Stimulated activated CD8-positive, alpha-beta memory T cell treated with anti-CD3 and anti-CD28 coated beads, Interleukin-4, amount 100 ng/mL, for 24 hours (primary cell): ENCODE data around the gene SLC9A7.
"Not testable (repeated sequence)": the region's sequence is repeated elsewhere in the genome, so short reads cannot be mapped to it uniquely, and the experiment has no call there.

Experiments
- DNase-seq: peaks from one replicate; pipeline ENCODE4 v3.0.0-alpha.2; 2020; ENCODE audit warnings: low read depth

The SLC9A7 gene

GRCh38 chrX:46754036-46754435 is 4.9 kb downstream of the SLC9A7 start:
- no peak for DNase-seq

DNA sequence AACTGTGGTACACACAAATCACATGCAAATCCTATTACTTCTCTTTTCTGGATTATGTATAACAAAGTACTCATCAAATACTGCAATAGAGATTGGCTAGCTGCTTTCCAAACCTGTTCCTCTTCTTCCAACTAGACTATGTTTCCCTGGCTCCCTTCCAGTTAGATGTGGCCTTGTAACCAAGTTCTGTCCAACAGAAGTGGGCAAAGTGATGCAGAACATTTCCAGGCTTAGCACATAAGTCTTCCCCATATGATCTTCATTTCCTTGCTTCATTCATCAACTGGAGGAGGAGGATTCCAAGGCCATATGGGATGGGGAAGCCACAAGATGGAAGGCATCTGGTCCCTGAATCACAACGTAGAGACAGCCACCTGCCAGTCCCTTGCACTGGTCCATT is 8.0 kb downstream of the SLC9A7 start:
- DNase-seq, result no peak

- DNase-seq, result no peak
Observed at GRCh38 chrX:46744009-46744408, 14.9 kb downstream of the SLC9A7 start.

GRCh38 chrX:46743046-46743445 is 15.9 kb downstream of the SLC9A7 start:
- DNase-seq, result no peak

DNA sequence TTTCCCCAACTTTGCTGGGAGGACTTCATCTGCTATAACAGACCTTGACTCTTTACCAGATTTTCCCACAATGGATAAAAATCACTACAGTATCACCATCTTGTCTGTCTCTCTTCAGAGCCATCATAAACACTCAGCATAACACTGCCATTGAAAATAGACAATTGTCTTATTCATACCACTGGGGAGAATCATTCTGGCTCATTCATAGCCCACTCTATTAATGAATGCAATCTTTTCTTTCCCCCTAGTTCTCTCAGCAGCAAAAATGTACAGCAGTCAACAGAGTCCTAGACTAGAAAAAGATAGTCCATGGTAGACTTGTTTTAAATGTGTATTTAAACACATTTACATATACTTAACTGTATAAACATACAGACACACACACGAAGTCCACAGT is 19.2 kb downstream of the SLC9A7 start:
- DNase-seq, result no peak

DNA sequence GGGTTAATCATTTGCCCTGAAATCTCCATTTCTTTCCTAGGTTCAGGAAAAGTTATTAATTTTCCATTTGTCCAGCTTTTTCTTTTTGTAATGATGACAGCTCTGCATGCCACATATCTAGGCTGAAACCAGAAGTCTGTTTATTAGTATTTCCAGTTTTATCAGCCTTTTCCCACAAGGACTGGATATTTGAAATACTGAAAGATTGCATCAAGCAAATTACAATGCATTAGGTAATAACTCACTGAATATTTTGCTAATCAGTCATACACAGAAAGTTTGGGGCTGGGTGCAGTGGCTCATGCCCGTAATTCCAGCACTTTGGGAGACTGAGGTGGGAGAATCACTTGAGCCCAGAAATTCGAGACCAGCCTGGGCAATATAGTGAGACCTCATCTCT is 21.5 kb downstream of the SLC9A7 start:
- no peak for DNase-seq

DNA sequence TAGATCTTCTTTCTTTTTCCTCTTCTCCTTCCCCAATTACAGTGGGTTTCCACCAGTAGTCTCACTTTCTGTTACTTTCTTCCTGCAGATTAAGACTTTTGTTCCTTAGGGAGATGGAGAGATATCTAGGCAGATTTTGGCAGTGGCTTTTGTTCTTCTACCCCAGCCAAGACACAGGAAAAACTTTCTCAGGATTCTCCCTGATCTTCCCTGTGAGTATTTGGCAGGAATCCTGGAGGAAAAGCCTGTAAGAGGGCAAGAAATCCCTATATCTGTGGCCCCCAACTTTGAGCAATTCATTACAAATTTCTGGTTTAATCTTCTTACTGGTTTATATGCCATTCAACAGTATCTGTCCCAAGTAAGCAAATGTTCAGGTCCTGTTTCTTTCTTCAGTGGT is 21.9 kb downstream of the SLC9A7 start:
- DNase-seq, result no peak

DNA sequence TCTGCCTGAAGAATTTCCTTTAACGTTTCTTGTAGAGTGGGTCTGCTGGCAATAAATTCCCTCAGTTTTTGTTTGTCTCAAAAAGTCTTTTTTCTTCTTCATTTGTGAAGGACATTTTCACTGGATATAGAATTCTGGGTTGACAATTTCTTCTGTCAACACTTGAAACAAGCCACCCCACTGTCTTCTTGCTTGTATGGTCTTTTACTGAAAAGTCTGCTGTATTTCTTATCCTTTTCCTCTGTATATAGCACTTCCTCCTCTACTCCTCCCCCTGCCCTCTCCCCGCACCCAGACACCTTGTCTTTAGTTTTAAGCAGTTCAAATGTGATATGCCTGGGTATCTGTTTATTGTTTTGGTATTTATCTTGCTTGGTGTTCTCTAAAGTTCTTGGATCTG is 23.3 kb downstream of the SLC9A7 start:
- no peak for DNase-seq

DNA sequence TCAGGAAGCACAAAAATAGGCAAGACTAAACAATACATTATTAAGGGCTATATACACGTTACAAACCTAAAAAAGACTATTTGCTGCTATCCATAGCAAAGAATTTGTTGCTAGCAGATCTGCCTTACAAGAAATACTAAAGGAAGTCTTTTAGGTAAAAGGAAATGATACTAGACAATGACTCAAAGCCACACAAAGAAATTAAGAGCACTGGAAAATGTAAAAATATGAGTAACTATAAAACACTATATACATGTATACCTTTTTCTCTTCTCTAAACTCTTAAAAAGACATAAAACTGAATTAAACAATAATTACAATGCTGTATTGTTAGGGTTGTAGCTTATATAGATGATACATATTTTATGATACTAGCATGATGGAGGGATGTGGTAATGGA is 25.7 kb downstream of the SLC9A7 start:
- DNase-seq, result no peak

GRCh38 chrX:46730765-46731164 is 28.2 kb downstream of the SLC9A7 start:
- no peak for DNase-seq

DNA sequence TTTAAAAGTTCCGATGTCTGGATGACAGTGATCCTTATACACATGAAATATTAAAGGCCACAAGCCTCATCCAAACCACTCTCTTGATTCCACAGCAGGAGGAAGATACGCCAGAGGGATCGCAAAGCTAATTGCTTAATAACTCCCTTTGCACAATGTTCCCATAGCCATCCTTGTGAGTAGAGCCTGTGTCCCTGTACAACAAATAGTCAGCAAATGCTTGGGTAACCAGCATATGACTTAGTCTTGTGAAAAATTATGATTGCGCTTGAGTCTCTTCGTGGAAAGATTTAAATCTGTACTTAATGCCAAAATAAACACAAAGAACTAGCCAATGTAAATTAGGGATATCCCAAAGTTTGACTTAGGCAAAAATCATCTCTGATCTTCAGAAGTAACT is 31.5 kb downstream of the SLC9A7 start:
- no peak for DNase-seq

DNA sequence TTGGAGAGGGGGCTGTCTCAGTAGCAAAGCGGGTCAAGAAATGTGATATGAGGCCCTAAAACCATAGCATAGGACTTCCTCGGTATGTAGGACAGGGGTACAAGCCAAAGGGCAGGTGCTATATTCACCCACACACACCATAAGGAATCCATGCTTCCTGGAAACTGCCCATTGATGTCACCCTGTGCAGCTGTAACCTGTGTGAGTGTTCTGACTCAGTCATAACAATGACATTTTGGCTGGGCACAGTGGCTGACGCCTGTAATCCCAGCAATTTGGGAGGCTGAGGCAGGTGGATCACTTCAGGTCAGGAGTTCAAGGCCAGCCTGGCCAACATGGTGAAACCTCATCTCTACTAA is 35.4 kb downstream of the SLC9A7 start:
- DNase-seq, result not testable (repeated sequence)

DNA sequence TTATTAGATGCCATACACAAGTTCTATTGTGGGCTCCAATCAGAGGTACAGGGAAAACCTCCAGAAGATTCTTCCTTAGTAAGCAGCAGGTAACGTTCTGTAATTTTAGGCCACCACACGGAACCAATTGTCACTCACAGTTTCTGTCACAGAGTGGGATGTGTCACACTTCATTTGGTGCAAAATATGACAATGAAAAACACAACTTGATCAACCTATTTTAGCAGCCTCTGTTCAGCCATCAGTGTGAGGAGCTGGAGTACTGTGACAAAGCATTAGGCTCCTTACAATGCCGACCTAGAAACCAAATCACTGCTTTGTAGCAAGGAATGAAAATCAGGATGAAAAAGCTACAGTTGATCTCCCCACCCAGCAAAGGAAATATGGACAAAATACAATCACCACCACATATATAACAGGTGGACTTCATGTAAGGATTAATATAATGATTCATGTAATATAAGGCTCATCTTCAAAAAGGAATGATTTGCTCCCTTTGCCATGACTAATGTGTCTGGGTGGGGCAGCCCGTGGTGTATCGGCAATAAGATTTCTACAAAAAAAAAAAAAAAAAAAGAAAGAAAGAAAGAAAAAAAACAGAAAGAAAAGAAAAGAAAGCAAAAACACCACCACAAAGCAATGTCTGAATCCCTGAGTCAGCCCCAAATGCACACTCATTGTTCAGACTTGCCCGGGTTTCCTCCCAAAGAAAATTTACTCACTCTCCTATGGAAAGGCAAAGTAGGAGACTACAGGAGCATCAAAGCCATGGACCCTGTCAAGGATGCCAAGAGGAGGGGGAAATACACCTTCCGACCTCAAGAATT is 36.0 kb downstream of the SLC9A7 start:
- DNase-seq, result no peak

DNA sequence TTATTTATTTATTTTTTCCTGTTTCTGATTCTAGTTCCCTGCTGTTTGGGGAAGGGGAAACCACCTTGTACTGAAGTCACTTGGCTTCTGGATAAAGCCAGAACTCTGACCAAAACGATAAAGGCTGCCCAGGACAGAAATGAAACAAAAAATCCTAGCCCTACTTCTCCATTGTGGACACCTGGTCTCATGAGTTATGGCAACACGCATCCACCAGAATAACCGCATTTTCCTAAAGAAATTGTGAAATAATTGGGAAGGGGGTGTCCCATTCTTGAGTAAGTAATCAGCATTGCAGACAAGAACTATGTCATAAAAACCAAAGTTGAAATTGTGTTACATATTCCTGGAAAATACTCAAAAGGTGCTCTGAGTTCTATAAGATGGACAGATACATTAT is 42.1 kb downstream of the SLC9A7 start:
- no peak for DNase-seq

- no peak for DNase-seq
Observed at GRCh38 chrX:46715997-46716396, 42.9 kb downstream of the SLC9A7 start.

- no peak for DNase-seq
Observed at GRCh38 chrX:46715530-46715929, 43.4 kb downstream of the SLC9A7 start.

DNA sequence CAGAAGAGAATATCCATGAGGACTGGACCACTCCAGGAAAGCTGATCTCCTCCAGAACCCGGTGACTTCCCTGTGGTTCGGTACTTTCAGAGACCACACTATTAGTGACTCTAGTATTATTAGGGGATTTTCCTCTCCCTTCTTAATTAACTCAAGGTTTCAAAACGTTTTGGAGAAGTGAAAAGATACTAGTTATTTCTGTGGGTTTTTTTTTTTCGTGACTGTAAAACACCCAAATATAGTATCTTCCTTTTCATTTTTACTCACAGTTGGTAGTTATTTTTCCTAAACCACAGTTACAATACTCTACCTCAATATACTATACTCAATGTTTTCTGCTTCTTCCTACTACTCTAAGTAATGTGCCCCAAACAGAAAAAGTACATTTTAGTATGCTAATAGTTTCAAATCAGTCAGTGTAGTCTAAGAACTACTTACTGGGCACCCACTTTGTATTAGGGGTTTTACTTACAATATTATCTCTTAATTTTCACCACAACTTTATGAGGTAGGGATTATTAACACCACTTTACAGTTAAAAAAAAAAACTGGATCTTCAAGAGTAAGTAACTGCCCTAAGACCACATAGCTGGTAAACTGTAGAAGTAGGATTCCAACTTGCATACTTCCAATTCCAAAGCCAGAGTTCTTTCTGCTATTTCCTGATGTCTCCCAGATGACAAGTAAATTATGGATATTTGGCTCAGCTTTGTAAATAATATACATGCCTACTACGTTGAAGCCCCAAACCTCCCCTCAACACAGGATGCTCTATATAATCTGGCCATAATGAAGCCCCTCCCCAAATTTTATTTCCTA is 45.0 kb downstream of the SLC9A7 start:
- DNase-seq, result no peak

GRCh38 chrX:46712764-46713163 is 46.2 kb downstream of the SLC9A7 start:
- DNase-seq, result no peak

- DNase-seq, result no peak
Observed at GRCh38 chrX:46710927-46711623, 47.8 kb downstream of the SLC9A7 start.

GRCh38 chrX:46710425-46710824 is 48.5 kb downstream of the SLC9A7 start:
- no peak for DNase-seq

GRCh38 chrX:46707274-46707965 is 51.5 kb downstream of the SLC9A7 start:
- no peak for DNase-seq

- no peak for DNase-seq
Observed at GRCh38 chrX:46704767-46705386, 54.0 kb downstream of the SLC9A7 start.
